Loucy (cell line): ENCODE measurements around the gene CISD2.

Source experiments
- H2AFZ ChIP-seq: fragments of 200-600 bp; sonication (generic); 2 replicates; pipeline ENCODE4 v1.6.0; 2016; ENCODE audit warnings: antibody characterized with exemption, mild to moderate bottlenecking, low read length, moderate library complexity
- H3F3A ChIP-seq: fragments of 200-600 bp; 2 replicates; pipeline ENCODE4 v1.6.0; 2016; ENCODE audit warnings: antibody characterized with exemption, low read depth, mild to moderate bottlenecking
- H3K27me3 ChIP-seq: fragments of 200-600 bp; sonication (generic); 2 replicates; pipeline ENCODE4 v1.6.1; 2014; ENCODE audit warnings: low read length, mild to moderate bottlenecking; ENCODE audit not compliant: insufficient read depth, poor library complexity, severe bottlenecking
- H3K36me3 ChIP-seq: fragments of 200-600 bp; sonication (generic); 2 replicates; pipeline ENCODE4 v1.6.1; 2016; ENCODE audit warnings: low read length; ENCODE audit not compliant: insufficient read depth
- H3K4me1 ChIP-seq: fragments of 200-600 bp; sonication (generic); 2 replicates; pipeline ENCODE4 v1.5.1; 2014; ENCODE audit warnings: low read length, mild to moderate bottlenecking; ENCODE audit not compliant: insufficient read depth, poor library complexity, severe bottlenecking
- H3K4me2 ChIP-seq: fragments of 200-600 bp; sonication (generic); 2 replicates; pipeline ENCODE4 v1.6.0; 2014; ENCODE audit warnings: antibody characterized with exemption, low read length, low read depth, mild to moderate bottlenecking; ENCODE audit not compliant: poor library complexity, severe bottlenecking
- H3K4me3 ChIP-seq: fragments of 200-600 bp; sonication (generic); 2 replicates; pipeline ENCODE4 v1.5.1; 2014; ENCODE audit warnings: low read length, mild to moderate bottlenecking, mixed read lengths; ENCODE audit not compliant: poor library complexity, severe bottlenecking
- H3K79me2 ChIP-seq: fragments of 200-600 bp; sonication (generic); 2 replicates; pipeline ENCODE4 v1.6.1; 2014; ENCODE audit warnings: low read length; ENCODE audit not compliant: insufficient read depth
- H3K9ac ChIP-seq: fragments of 200-600 bp; sonication (generic); 2 replicates; pipeline ENCODE4 v1.6.0; 2014; ENCODE audit warnings: mild to moderate bottlenecking, low read depth, low read length, moderate library complexity; ENCODE audit not compliant: poor library complexity, severe bottlenecking
- H3K9me2 ChIP-seq: fragments of 200-600 bp; sonication (generic); replicated peaks from 2 replicates; pipeline ENCODE4 v1.6.1; 2016; ENCODE audit warnings: low read depth, low read length, mixed read lengths
- H3K9me3 ChIP-seq: fragments of 200-600 bp; sonication (generic); 2 replicates; pipeline ENCODE4 v1.6.1; 2014; ENCODE audit warnings: mild to moderate bottlenecking, antibody characterized with exemption, low read length, low read depth; ENCODE audit not compliant: insufficient read depth
- H4K20me1 ChIP-seq: fragments of 200-600 bp; sonication (generic); 2 replicates; pipeline ENCODE4 v1.6.0; 2014; ENCODE audit warnings: antibody characterized with exemption, low read length, mild to moderate bottlenecking; ENCODE audit not compliant: insufficient read depth, poor library complexity, severe bottlenecking
- CTCF ChIP-seq: fragments of 200-600 bp; sonication (generic); conservative IDR thresholded peaks from 2 replicates; pipeline ENCODE4 v1.5.1; 2014; ENCODE audit warnings: mild to moderate bottlenecking, antibody characterized with exemption, low read length
- EZH2phosphoT487 ChIP-seq: fragments of 200-600 bp; IDR thresholded peaks from 2 replicates; pipeline ENCODE4 v1.6.1; 2018; ENCODE audit warnings: antibody characterized with exemption, mild to moderate bottlenecking, moderate library complexity, borderline replicate concordance

The CISD2 gene

GRCh38 chr4:102825261-102826091, 43.3 kb upstream of the CISD2 start:
- TF ChIP-seq EZH2phosphoT487: no peak
- TF ChIP-seq CTCF: no peak
- Histone ChIP-seq H3K9ac (peak overlapping the region; percentile 100), H4K20me1 (peaks cover 62% of the 10 kb centered on the region), H3K4me1 (peaks cover 44% of the 10 kb centered on the region), H3K9me3 (no peaks in the 10 kb centered on the region), H3K4me2 (peak overlapping the region; percentile 92), H3K36me3 (peaks cover 26% of the 10 kb centered on the region; the same call in 1 of the 2 replicates), H3K79me2 (peaks cover 85% of the 10 kb centered on the region), H2AFZ (no peak overlapping the region), H3K4me3 (peak overlapping the region; percentile 98), H3F3A (peaks cover 4% of the 10 kb centered on the region; the same call in 1 of the 2 replicates), H3K9me2 (no peaks in the 10 kb centered on the region), H3K27me3 (peaks cover 11% of the 10 kb centered on the region)

GRCh38 chr4:102826105-102826889, 42.5 kb upstream of the CISD2 start:
- H3K79me2 ChIP-seq: peaks cover 77% of the 10 kb centered on the region
- H3K9ac ChIP-seq: peak overlapping the region; percentile 100
- peaks cover 37% of the 10 kb centered on the region for H3K4me1 ChIP-seq
- H2AFZ ChIP-seq: no peak overlapping the region
- H3K4me2 ChIP-seq: peak overlapping the region; percentile 92
- H3K27me3 ChIP-seq: peaks cover 11% of the 10 kb centered on the region
- H3K36me3 ChIP-seq: peaks cover 26% of the 10 kb centered on the region; the same call in 1 of the 2 replicates
- H3F3A ChIP-seq: peaks cover 4% of the 10 kb centered on the region; the same call in 1 of the 2 replicates
- peaks cover 54% of the 10 kb centered on the region for H4K20me1 ChIP-seq
- H3K4me3 ChIP-seq: peak overlapping the region; percentile 98
- no peaks in the 10 kb centered on the region for H3K9me3 ChIP-seq
- no peak for TF ChIP-seq CTCF
- TF ChIP-seq EZH2phosphoT487: no peak
- H3K9me2 ChIP-seq: no peaks in the 10 kb centered on the region

GRCh38 chr4:102826890-102827673, 41.7 kb upstream of the CISD2 start, which contains the start of gene UBE2D3:
UBE2D3 (minus strand) TSS chr4:102827551; CDS start chr4:102826508, 1,043 bp downstream.
- Histone ChIP-seq H3K79me2 (peaks cover 69% of the 10 kb centered on the region), H3K4me1 (peaks cover 36% of the 10 kb centered on the region), H3K9me3 (no peaks in the 10 kb centered on the region), H3K9ac (peak within 1 kb of the TSS; percentile 100), H3K36me3 (peaks cover 21% of the 10 kb centered on the region; the same call in 1 of the 2 replicates), H3F3A (peaks cover 4% of the 10 kb centered on the region; the same call in 1 of the 2 replicates), H3K4me3 (peak within 1 kb of the TSS; percentile 98), H3K27me3 (peaks cover 11% of the 10 kb centered on the region), H3K4me2 (peak within 1 kb of the TSS; percentile 92), H4K20me1 (peaks cover 46% of the 10 kb centered on the region), H2AFZ (peak within 1 kb of the TSS; percentile 85), H3K9me2 (no peaks in the 10 kb centered on the region)
- TF ChIP-seq EZH2phosphoT487 (no peak), CTCF (no peak)
